Glutamatergic neuron (in vitro differentiated cells): Measurements from ENCODE around the gene MAGI1. TPM values are rescaled to one million over a fixed set of nuclear protein-coding genes. Genes with fewer than 3 reads are reported as not detected.

Experiments used
- DNase-seq: peaks from one replicate; pipeline ENCODE4 v3.0.0; 2022
- H3K27ac Mint-ChIP-seq: one replicate; pipeline ENCODE4 v1.8.0; 2020; ENCODE audit warnings: mild to moderate bottlenecking, mixed read lengths, inconsistent platforms; ENCODE audit not compliant: unreplicated experiment
- H3K27me3 Mint-ChIP-seq: one replicate; pipeline ENCODE4 v1.8.0; 2020; ENCODE audit warnings: mild to moderate bottlenecking, moderate library complexity, mixed read lengths, inconsistent platforms; ENCODE audit not compliant: unreplicated experiment
- H3K36me3 Mint-ChIP-seq: one replicate; pipeline ENCODE4 v1.8.0; 2020; ENCODE audit warnings: mild to moderate bottlenecking, mixed read lengths, inconsistent platforms; ENCODE audit not compliant: unreplicated experiment
- H3K4me1 Mint-ChIP-seq: one replicate; pipeline ENCODE4 v1.8.0; 2020; ENCODE audit warnings: mild to moderate bottlenecking, low read depth, mixed read lengths, inconsistent platforms; ENCODE audit not compliant: unreplicated experiment
- H3K4me3 Mint-ChIP-seq: one replicate; pipeline ENCODE4 v1.8.0; 2020; ENCODE audit warnings: mild to moderate bottlenecking, mixed read lengths, inconsistent platforms; ENCODE audit not compliant: unreplicated experiment
- H3K9me3 Mint-ChIP-seq: one replicate; pipeline ENCODE4 v1.8.0; 2020; ENCODE audit warnings: mild to moderate bottlenecking, moderate library complexity, mixed read lengths, inconsistent platforms; ENCODE audit not compliant: unreplicated experiment
- total RNA-seq: library from RNA; stranded (reverse); fragmentation: NEBNext Ultra II Directional; extraction: Animal tissue kit (Norgen Biotek cat#: 25700); gene quantifications from one replicate; pipeline ENCODE4 v1.2.1, GENCODE V29; 2021; ENCODE audit not compliant: unreplicated experiment
- TF ChIP-seq, protein P1 (sequence below): fragments of 200-600 bp; sonication (generic); IDR thresholded peaks from one replicate; pipeline ENCODE4 v1.5.0; 2021; ENCODE audit not compliant: partially characterized antibody, unreplicated experiment

Gene MAGI1
- total RNA-seq, 1 donor from 2014 or later, result 46.5 TPM

DNA sequence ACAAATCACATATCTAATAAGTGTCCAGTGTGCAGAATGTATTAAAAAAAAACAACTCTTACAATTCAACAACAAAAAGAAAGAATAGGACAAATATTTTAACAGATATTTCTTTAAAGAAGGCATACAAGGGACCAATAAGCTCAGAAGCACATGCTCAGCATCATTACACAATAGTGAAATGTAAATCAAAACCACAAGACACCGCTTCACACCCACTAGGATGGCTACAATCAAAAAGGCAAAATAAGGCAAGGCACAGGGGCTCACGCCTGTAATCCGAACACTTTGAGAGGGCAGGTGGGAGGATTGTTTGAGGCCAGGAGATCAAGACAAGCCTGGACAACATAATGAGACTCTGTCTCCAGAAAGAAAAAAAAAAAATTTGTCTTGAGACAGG is 255.6 kb downstream of the MAGI1 start:
- Mint-ChIP-seq H3K4me3 (no peak overlapping the region), H3K27me3 (no peaks in the 10 kb centered on the region)

DNA sequence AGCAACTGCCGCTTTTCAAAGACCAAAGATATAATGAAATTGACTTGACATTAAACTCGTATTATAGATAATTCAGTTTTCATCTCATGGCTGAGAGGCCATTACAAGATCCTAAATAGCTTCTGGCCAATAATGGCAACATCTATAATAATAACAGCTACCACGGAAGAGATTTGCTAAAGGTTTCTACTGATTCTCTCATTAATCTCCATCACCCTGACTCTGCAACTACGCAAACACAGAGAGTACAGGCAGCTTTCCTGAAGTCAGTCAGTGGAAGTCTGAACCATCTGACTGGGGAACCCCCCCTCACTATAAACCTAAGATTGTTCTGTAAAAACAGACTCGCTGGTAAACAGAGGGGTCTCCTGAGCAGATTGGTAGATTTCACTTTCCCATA is 257.1 kb downstream of the MAGI1 start:
- Mint-ChIP-seq H3K27me3 (no peaks in the 10 kb centered on the region), H3K9me3 (no peaks in the 10 kb centered on the region), H3K36me3 (no peaks in the 10 kb centered on the region), H3K4me1 (no peaks in the 10 kb centered on the region), H3K4me3 (no peak overlapping the region), H3K27ac (no peak overlapping the region)
- no peak for DNase-seq
- TF ChIP-seq, protein P1, sequence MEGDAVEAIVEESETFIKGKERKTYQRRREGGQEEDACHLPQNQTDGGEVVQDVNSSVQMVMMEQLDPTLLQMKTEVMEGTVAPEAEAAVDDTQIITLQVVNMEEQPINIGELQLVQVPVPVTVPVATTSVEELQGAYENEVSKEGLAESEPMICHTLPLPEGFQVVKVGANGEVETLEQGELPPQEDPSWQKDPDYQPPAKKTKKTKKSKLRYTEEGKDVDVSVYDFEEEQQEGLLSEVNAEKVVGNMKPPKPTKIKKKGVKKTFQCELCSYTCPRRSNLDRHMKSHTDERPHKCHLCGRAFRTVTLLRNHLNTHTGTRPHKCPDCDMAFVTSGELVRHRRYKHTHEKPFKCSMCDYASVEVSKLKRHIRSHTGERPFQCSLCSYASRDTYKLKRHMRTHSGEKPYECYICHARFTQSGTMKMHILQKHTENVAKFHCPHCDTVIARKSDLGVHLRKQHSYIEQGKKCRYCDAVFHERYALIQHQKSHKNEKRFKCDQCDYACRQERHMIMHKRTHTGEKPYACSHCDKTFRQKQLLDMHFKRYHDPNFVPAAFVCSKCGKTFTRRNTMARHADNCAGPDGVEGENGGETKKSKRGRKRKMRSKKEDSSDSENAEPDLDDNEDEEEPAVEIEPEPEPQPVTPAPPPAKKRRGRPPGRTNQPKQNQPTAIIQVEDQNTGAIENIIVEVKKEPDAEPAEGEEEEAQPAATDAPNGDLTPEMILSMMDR, result no peak

More for the DNA sequence above, 255.6 kb downstream of the MAGI1 start:
- Mint-ChIP-seq H3K9me3 (no peaks in the 10 kb centered on the region), H3K36me3 (no peaks in the 10 kb centered on the region), H3K4me1 (peaks cover 12% of the 10 kb centered on the region), H3K27ac (no peak overlapping the region)
- no peak for DNase-seq
- TF ChIP-seq, protein P1, result no peak

DNA sequence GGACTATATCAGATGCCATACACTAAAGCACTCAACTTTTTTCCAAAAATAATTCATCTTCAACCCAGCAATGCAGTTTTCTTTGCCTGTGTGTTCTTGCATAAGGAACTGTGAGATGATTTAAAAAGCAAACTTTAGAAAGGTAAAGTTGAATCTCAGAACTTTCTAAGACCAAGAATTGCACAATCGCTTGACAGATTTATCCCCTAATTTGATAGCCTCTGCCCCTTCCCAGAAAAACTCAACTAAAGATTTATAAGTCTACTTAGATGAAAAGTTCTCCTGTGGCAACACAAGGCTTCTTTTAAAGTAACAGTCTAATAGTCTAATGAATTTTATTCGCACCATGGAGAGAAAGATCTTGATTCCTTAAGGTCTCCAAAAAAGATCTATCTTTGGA is 259.3 kb downstream of the MAGI1 start:
- H3K9me3 Mint-ChIP-seq, result no peaks in the 10 kb centered on the region
- H3K4me1 Mint-ChIP-seq, result no peaks in the 10 kb centered on the region
- no peak for DNase-seq
- H3K27ac Mint-ChIP-seq, result no peak overlapping the region
- TF ChIP-seq, protein P1, result no peak
- H3K4me3 Mint-ChIP-seq, result no peak overlapping the region
- no peaks in the 10 kb centered on the region for H3K27me3 Mint-ChIP-seq
- no peaks in the 10 kb centered on the region for H3K36me3 Mint-ChIP-seq

DNA sequence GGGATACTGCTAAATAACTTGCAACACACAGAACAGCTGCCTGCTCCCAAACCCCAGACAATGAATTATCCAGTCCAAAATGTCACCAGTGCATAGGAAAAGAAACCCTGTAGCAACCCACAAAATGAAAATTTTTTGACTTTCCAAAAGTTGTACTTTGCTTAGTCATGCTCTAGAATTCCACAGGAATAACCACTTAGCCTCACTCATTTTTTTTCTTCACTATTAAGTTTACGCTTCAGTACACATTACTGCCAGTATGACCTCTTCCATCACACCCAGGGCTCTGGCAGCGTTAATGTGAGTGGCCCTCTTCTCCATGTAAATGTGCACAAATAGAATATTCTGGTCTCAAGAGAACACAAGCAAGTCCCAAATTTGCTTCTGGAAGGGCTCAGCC is 259.8 kb downstream of the MAGI1 start:
- Mint-ChIP-seq H3K9me3 (no peaks in the 10 kb centered on the region), H3K27ac (no peak overlapping the region), H3K27me3 (no peaks in the 10 kb centered on the region), H3K4me1 (no peaks in the 10 kb centered on the region), H3K36me3 (no peaks in the 10 kb centered on the region), H3K4me3 (no peak overlapping the region)
- TF ChIP-seq, protein P1, result no peak
- no peak for DNase-seq

DNA sequence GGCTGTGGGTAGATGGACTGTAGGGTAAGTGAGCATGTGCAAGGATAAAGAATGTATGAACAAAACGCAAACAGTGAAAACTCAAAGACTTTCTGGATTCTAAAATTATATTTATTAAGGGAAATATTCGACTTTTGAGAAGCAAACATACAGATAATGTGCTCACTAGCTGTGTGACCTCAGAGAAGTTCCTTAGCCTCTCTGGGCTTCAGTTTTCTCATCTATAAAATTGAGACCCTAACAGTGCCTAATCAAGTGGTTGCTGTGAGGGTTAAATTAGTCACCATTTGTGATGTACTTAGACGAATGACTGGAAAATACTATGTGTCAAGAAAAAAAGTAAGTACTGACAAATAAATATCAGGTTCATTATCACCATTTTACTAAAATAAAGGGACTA is 261.7 kb downstream of the MAGI1 start:
- no peaks in the 10 kb centered on the region for H3K27me3 Mint-ChIP-seq
- H3K4me3 Mint-ChIP-seq, result no peak overlapping the region
- no peak overlapping the region for H3K27ac Mint-ChIP-seq
- no peak for DNase-seq
- TF ChIP-seq, protein P1, result no peak
- H3K4me1 Mint-ChIP-seq, result no peaks in the 10 kb centered on the region
- no peaks in the 10 kb centered on the region for H3K36me3 Mint-ChIP-seq
- no peaks in the 10 kb centered on the region for H3K9me3 Mint-ChIP-seq
